Peyer's patch (tissue), 4 donors: ENCODE data around the gene PLPP4.

ENCODE experiments used
- POLR2A ChIP-seq, 2 donors: fragments of 450-650 bp; IDR thresholded peaks; one replicate each; pipeline ENCODE4 v1.5.1; 2017; ENCODE audit warnings: antibody characterized with exemption in 2 of 2, mild to moderate bottlenecking in 2 of 2, moderate library complexity in 2 of 2
- TF ChIP-seq, protein P1 (sequence below), 6 experiments: fragments of 450-650 bp in 4 of 6; fragments of 200-600 bp in 2 of 6; sonication (generic) in 1 of 6; IDR thresholded peaks; one replicate each; pipeline ENCODE4 v1.5.1; 2017 to 2019; ENCODE audit warnings: antibody characterized with exemption in 6 of 6, mild to moderate bottlenecking in 3 of 6, moderate library complexity in 1 of 6

DNA sequence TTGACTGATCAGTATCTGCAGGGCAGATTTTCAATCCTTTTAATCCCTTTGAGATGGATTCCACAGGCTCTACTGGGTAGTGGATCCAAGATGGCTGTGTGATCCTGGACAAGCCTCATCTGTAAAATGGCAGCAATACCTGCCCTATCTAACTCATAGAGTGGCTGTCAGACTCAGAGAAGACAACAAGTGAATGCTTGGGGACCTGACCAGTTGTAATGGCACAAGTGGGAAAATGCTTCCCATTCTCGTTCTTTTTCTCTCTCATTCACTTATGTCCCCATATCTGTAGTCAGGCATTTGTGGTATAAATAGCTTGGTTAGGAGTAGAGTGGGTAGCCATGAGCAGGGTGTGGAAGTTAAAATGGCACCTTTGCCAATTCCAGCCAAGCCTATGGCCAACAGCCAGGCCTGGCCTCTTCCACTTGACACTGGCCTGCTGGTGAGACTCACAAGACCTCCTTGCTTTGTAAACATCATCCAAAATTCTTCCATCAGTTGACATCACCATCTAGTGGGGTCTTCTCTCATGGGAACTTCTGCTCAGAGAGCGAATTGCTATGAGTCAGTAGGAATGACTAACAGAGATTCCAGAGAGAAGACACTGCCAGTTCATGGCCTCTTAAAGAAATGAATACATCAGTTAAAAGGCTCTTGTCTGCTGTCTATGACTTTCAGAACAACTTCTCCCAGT lies 150.1 kb downstream of the PLPP4 start:
- TF ChIP-seq POLR2A (IDR thresholded peaks at IDR 0.05) = no peak
- TF ChIP-seq, protein P1, sequence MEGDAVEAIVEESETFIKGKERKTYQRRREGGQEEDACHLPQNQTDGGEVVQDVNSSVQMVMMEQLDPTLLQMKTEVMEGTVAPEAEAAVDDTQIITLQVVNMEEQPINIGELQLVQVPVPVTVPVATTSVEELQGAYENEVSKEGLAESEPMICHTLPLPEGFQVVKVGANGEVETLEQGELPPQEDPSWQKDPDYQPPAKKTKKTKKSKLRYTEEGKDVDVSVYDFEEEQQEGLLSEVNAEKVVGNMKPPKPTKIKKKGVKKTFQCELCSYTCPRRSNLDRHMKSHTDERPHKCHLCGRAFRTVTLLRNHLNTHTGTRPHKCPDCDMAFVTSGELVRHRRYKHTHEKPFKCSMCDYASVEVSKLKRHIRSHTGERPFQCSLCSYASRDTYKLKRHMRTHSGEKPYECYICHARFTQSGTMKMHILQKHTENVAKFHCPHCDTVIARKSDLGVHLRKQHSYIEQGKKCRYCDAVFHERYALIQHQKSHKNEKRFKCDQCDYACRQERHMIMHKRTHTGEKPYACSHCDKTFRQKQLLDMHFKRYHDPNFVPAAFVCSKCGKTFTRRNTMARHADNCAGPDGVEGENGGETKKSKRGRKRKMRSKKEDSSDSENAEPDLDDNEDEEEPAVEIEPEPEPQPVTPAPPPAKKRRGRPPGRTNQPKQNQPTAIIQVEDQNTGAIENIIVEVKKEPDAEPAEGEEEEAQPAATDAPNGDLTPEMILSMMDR (IDR thresholded peaks at IDR 0.05) = no peak
